CD4-positive, alpha-beta T cell treated with Interleukin-4 for 4 hours (primary cell): ENCODE data around the gene OSBPL5.

Experiments
- DNase-seq: peaks from one replicate; pipeline ENCODE4 v3.0.0-alpha.2; 2020

OSBPL5 gene

GRCh38 chr11:3148255-3148989, 16.7 kb downstream of the OSBPL5 start:
- DNase-seq: no peak

DNA sequence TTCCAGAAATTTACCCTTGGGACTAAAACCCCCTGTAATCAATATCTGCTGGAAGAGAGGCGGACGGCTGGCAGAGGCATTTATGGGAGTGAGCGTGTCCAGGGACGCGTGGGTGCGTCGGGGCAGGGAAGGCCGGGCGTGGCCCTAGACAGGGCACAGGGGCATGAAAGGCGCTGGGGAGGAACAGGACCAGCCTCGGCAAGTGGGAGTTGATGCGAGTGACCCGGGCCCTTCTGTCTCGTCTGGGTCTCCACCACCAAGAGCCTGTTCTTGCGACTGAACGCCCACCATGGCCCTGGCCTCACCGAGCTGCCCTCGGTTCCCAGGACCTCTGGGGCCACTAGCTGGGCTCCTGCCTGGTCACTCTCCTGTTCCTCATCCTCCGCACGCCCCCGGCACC, 17.5 kb downstream of the OSBPL5 start:
- no peak for DNase-seq

GRCh38 chr11:3147257-3147619, 17.9 kb downstream of the OSBPL5 start:
- DNase-seq: no peak

GRCh38 chr11:3146612-3147256, 18.4 kb downstream of the OSBPL5 start:
- no peak for DNase-seq

GRCh38 chr11:3145206-3145520, 19.9 kb downstream of the OSBPL5 start:
- DNase-seq: no peak

DNA sequence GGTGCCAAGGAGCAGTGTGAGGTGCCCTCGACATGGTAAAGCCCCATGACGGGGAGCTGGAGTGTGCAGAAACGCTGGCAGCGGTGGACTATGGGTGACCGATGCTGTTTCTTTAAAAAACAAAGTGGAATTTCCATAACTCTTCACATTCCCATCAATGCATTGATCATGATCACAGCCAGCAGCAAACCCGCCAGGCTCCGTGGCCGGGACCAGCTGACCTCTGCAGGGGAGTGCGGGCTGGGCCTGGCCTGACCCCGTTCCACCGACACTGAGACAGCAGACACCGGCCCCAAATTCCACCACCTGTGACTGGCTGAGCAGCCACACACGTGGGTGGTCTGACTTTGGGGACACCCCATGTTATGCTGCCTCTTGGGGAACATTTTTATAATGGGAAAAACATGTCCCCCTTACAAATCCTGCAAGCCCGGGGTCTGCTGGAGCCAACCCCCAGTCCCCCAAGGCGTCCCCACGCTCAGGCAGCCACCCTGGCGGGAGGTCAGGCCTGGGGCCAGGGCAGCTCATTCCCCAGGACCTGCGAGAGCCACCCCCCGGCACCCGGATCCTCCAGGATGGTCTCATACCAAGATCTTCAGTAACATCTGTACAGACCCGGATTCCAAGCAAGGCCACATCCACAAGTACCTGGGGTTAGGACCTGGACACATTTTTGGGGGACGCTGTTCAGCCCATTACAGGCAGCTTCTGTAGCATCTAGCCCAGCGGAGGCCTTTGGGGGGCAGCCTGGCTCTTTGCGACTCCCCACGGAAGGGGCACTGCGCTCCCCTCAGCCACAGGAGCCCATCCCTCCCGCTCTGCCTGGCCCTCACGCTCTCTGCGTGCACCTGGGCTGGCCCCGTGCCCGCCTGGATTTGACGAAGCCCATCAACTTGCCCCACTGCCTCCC, 20.6 kb downstream of the OSBPL5 start:
- DNase-seq: no peak

GRCh38 chr11:3143136-3143880, 21.8 kb downstream of the OSBPL5 start:
- DNase-seq: no peak

- no peak for DNase-seq
Measured at GRCh38 chr11:3140291-3140603, 24.9 kb downstream of the OSBPL5 start.

DNA sequence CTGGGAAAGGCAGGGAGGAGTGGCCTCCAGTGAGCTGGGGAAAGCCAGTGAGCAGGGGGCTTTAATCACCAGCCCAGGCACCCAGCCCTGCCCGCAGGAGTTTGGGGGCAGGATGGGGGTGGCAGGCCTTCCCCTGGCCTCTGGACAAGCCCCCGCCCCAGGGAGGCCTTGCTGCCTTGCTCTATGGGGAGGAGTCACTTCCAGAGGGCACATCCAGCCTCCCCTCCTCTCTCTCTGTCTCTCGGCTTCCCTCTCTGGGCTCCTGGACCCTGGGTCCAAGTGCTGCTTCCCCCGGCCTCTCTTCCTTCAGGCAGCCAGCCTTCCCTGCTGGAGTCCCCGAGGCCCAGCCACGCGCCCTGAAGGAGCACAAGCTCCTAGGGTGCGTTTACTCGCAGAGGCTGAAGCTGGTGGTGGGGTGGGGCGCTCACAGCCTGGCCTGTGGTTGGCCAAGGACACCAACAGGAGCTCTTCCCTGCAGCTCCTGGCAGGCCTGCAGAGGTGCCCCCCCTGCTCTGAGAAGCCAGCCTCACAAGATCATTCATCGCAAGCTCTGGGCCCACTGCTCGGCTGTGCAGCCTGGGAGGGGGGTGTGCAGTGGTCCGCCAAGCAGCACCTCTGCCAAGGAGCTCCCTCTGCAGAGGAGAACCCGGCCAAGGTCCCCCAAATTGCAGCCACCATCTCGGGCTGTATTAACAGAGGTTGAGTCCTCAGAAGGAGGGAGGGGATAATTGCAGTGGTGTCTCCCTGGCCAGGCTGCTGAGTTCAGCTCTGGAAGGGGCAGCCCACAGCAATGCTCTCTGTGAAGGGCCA, 25.4 kb downstream of the OSBPL5 start:
- DNase-seq: no peak

- no peak for DNase-seq
Measured at GRCh38 chr11:3139086-3139440, 26.0 kb downstream of the OSBPL5 start.

DNA sequence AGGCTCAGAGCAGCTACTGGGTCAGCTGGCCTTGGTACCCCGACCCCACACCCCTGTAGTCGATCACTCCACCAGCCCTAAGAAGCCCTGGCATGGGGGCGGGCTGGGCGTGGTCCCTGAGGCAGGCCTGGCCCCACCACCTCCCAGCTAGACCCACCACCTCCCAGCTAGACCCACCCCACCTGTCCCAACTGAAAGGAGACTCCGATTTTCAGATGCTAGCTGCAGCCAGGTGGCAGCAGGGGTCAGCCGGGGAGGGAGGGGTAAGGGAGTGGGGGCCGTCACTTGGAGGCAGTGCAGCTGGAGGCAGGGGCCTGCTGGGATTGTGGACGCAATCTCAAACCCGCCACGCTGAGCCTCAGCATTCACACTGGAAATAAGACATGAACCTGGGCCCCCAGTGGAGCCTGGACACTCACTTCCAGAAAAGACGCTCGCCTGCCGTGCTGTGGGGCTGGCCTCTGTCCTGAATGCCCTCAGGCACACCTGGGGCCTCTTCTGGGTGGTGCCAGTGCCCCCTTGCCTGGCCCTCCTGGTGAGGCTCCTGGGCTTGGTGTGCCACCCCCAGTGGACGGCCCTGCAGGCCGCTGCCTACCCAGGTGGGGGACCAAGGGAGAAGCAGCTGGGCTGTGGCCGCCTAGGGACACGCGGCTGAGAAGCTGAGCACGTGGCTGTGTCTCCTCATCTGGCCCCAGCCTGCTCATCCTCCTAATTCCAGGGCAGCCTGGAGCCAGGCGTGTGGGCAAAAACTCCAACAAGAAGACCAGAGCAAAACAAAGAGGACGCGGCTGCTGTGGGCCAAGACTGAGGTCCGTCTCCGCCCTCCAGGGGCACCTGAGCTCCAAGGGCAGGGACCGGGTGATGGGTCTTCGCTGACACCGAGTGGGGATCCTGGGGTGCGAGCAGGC, 26.7 kb downstream of the OSBPL5 start:
- DNase-seq: no peak

GRCh38 chr11:3137486-3138177, 27.5 kb downstream of the OSBPL5 start:
- no peak for DNase-seq

GRCh38 chr11:3136546-3137455, 28.3 kb downstream of the OSBPL5 start:
- no peak for DNase-seq

DNA sequence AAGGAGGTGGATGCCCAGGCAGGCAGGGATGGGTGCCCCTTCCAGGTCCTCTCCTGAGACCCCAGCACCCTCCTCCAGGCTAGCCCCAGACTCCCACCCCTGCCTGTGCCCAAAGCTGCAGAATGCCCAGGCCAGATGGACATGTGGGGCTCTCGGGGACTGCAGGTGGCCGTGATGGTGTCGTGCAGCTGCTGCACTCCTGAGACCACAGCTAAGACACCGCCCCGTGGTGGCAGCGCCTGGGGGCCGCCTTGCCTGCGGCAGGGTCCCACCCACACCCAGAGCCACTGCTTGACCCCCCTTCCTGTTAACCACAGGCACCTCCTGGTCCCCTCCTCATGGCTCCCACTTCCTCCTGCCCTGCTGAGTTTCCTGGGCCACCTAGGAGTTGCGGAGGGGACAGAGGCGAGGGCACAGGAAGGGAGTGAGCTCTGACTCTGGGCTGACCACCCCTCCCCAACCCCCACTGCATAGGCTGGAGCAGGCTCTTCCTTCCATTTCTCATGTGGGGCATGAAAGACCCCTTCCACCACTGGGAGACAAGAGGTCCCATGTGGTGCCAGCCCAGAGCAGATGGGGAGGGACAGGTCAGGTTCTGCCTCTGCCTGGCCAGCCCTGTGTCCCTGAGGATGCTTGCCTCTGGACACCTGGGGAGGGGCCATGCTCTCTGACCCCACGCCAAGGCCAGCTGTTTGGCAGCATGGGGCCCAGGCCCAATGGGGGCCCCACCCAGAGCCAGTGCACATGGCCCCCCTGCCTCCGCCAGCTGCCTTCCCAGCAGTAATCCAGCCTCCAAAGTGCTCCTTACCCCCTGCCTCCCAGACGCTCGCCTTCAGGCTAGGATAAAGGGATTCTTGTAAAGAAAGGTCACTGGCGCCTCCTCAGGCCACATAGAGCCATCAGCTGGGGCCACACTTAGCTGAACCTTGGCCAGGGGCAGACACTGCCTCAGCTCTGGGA, 29.3 kb downstream of the OSBPL5 start:
- DNase-seq: no peak

GRCh38 chr11:3134651-3135480, 30.2 kb downstream of the OSBPL5 start:
- no peak for DNase-seq

- DNase-seq: no peak
Measured at GRCh38 chr11:3134218-3134621, 30.9 kb downstream of the OSBPL5 start.
